GM21447 (cell line): ENCODE data around the gene LRRC8C.
"Not testable (repeated sequence)": the region's sequence is repeated elsewhere in the genome, so short reads cannot be mapped to it uniquely, and the experiment has no call there.

ENCODE experiments used
- ATAC-seq: cut with Tn5 transposase; IDR thresholded peaks from one replicate; pipeline ENCODE4 v1.9.1; 2021; ENCODE audit not compliant: unreplicated experiment

The LRRC8C gene

GRCh38 chr1:89632657-89633247, at the start of gene LRRC8C:
Gene LRRC8C (plus strand): TSS chr1:89633120. CDS start chr1:89686474, 53,354 bp downstream.
- peak; percentile 76 for ATAC-seq

GRCh38 chr1:89584211-89584610, 48.7 kb upstream of the LRRC8C start:
- no peak for ATAC-seq

- no peak for ATAC-seq
Observed at GRCh38 chr1:89584781-89585180, 48.1 kb upstream of the LRRC8C start.

- no peak for ATAC-seq
Observed at GRCh38 chr1:89587729-89588161, 45.2 kb upstream of the LRRC8C start.

- ATAC-seq: no peak
Observed at GRCh38 chr1:89588480-89588879, 44.4 kb upstream of the LRRC8C start.

GRCh38 chr1:89589515-89589914, 43.4 kb upstream of the LRRC8C start:
- no peak for ATAC-seq

GRCh38 chr1:89590341-89591080, 42.4 kb upstream of the LRRC8C start:
- ATAC-seq: no peak

- ATAC-seq: not testable (repeated sequence)
Observed at GRCh38 chr1:89592861-89593302, 40.0 kb upstream of the LRRC8C start.

GRCh38 chr1:89594096-89594740, 38.7 kb upstream of the LRRC8C start:
- ATAC-seq: no peak

- ATAC-seq: no peak
Observed at GRCh38 chr1:89596698-89597097, 36.2 kb upstream of the LRRC8C start.

- no peak for ATAC-seq
Observed at GRCh38 chr1:89598450-89599331, 34.2 kb upstream of the LRRC8C start.

- no peak for ATAC-seq
Observed at GRCh38 chr1:89599332-89599630, 33.6 kb upstream of the LRRC8C start.

GRCh38 chr1:89600451-89601224, 32.3 kb upstream of the LRRC8C start:
- no peak for ATAC-seq

- no peak for ATAC-seq
Observed at GRCh38 chr1:89602871-89603404, 30.0 kb upstream of the LRRC8C start.

GRCh38 chr1:89603651-89604413, 29.1 kb upstream of the LRRC8C start:
- ATAC-seq: no peak

GRCh38 chr1:89604414-89604735, 28.5 kb upstream of the LRRC8C start:
- no peak for ATAC-seq

GRCh38 chr1:89605692-89606091, 27.2 kb upstream of the LRRC8C start:
- ATAC-seq: no peak

GRCh38 chr1:89606227-89606980, 26.5 kb upstream of the LRRC8C start:
- ATAC-seq: no peak

- no peak for ATAC-seq
Observed at GRCh38 chr1:89607156-89607555, 25.8 kb upstream of the LRRC8C start.
